Fibroblast of villous mesenchyme (primary cell): ENCODE data around the gene COLEC11. TPM values are rescaled to one million over a fixed set of nuclear protein-coding genes. Genes with fewer than 3 reads are reported as not detected.

Experiments used
- DNase-seq: peaks from one replicate; pipeline ENCODE4 v3.0.0-alpha.2; 2010; ENCODE audit warnings: low read depth
- H3K4me3 ChIP-seq: 2 replicates; pipeline ENCODE4 v1.5.1; 2011; ENCODE audit warnings: low read depth, mild to moderate bottlenecking, low read length
- total RNA-seq: library from RNA; depleted of rRNA; stranded (reverse); fragments of >200 nt; gene quantifications from 2 replicates; pipeline ENCODE4 v1.2.3, GENCODE V29; 2012
- TF ChIP-seq, protein P1 (sequence below): IDR thresholded peaks from 2 replicates; pipeline ENCODE4 v1.5.1; 2012; ENCODE audit warnings: low read depth, mild to moderate bottlenecking, low read length; ENCODE audit not compliant: insufficient read depth

Gene COLEC11
- total RNA-seq, 1 donor, result 0.43 TPM

DNA sequence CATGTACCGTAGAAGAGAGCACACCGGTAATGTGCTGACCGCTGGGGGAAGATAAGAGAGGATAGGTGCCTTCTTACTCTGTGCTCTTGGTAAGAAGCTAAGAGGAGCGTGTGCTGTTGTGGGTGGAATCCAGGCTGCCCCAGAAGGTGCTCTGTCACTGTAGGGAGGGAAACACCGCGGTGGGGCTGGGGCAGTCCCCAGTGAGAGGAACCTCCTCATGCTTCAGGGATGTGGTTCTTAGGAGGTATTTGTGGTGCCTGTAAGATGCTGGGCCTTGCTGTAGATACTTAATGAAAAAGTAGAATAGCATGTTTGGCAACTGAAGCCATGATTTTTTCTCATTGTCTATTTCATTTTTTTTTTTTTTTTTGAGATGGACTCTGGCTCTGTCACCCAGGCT is 1.1 kb downstream of the COLEC11 start:
- no peak overlapping the region for H3K4me3 ChIP-seq
- no peak for DNase-seq
- TF ChIP-seq, protein P1, sequence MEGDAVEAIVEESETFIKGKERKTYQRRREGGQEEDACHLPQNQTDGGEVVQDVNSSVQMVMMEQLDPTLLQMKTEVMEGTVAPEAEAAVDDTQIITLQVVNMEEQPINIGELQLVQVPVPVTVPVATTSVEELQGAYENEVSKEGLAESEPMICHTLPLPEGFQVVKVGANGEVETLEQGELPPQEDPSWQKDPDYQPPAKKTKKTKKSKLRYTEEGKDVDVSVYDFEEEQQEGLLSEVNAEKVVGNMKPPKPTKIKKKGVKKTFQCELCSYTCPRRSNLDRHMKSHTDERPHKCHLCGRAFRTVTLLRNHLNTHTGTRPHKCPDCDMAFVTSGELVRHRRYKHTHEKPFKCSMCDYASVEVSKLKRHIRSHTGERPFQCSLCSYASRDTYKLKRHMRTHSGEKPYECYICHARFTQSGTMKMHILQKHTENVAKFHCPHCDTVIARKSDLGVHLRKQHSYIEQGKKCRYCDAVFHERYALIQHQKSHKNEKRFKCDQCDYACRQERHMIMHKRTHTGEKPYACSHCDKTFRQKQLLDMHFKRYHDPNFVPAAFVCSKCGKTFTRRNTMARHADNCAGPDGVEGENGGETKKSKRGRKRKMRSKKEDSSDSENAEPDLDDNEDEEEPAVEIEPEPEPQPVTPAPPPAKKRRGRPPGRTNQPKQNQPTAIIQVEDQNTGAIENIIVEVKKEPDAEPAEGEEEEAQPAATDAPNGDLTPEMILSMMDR, result no peak

DNA sequence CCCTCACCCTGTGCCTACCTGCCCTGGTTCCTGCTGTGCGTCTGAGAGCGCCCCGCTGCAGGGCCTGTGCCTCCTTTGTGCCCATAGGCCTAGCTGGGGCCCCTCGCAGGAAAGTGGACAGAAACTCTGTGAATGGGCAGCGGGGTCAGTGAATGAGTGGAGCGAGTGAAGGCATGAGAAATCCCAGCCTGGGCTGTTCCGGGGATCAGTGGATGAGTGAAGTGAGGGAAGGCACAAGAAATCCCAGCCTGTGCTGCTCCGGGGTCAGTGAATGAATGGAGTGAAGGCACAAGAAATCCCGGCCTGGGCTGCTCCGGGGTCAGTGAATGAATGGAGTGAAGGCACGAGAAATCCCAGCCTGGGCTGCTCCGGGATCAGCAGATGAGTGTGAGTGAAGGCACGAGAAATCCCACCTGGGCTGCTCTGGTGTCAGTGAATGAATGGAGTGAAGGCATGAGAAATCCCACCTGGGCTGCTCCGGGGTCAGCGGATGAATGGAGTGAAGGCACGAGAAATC is 2.0 kb downstream of the COLEC11 start:
- DNase-seq, result peak; percentile 55
- TF ChIP-seq, protein P1, result no peak

DNA sequence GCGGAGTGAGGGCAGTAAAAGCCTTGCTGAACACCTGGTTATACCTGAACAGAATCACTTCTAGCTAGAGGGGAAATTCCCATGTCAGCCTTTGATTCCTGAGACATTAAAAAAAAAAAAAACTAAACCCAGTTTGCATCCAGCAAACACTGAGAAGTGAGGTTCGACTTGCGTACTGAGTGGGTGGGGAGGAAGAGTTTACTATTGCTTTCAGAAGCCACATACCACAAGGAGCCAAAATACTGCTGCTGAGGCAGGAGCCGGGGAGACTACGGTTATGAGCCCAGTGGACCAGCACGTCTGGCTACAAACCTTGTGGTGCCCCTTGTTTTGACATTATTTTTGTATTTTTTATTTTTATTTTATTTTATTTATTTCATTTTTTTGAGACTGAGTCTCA is 2.7 kb downstream of the COLEC11 start:
- H3K4me3 ChIP-seq, result no peak overlapping the region
- TF ChIP-seq, protein P1, result no peak
- no peak for DNase-seq

More for the DNA sequence above, 2.0 kb downstream of the COLEC11 start:
- peak overlapping the region; percentile 10 for H3K4me3 ChIP-seq

DNA sequence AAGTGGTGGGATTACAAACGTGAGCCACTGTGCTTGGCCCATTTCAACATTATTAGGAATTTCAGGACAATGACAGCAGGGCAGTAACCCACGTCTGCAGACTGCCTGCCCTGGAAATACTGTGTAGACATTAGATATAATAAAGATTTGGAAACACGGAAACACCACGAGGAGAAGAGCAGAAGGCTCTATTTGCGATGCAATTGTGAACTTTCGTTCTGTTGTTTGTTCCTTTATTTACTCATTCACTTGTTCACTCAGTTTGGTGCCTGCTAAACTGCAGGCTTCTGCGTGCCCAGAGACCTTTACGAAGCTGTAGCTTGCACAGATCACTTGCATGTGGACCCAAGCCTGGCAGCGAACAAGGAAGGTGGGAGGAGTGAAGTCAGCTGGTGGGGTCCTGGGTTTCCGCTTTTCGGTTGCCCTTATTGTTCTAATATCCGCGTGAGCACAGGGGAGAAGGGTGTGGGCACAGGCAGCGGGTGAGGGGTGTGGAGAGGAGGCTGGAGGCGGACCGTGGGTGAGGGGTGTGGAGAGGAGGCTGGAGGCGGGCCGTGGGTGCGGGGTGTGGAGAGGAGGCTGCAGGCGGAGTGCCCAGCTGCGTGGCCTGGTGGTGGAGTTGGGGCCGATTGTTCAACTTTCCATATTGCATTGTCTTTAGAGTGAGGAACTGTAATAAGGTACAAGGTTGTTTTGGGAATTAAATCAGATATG is 3.4 kb downstream of the COLEC11 start:
- no peak overlapping the region for H3K4me3 ChIP-seq
- TF ChIP-seq, protein P1, result no peak
- no peak for DNase-seq

DNA sequence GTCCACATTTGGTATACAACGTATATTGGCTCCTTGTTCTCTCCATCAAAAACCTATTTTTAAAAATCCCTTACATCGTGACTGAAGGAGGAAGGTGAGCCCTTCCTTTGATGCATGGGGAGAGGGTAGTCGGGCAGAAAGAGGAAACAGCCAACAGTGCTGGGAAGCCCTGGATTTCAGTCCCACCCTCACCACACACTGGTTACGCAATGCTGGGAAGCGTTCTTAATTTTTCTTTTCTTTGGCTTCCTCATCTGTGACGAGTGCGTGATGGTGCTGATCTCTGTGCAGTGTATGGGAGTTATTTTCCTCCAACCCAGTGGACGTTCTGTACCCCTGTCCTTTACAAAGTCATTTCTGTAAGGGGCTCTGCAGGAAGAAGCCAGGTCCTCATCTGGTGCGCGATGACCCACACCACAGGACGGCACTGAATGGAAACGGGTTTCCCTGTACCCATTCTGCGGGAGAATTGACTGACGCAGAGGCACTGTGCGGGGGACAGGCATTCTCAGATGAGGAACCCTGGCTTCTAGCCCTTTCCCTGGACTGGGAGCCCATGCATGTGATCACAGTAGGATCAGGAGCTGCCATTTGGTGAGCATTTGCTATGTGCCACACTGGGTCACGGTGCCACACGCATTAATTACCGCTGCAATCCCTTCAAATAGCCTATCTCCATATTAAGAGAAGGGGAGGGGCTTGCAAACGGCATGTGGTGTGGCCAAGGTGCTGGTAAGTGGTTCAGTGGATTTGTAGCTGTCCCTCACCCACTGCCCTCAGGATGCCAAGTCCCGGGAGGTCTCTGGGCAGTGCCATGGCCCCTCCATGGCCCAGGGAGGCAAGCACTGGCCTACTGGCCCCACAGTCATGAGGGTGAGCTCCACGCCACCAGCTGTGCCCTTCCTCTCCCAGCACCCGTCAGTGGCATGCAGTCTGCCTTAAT is 4.3 kb downstream of the COLEC11 start:
- H3K4me3 ChIP-seq, result no peak overlapping the region

DNA sequence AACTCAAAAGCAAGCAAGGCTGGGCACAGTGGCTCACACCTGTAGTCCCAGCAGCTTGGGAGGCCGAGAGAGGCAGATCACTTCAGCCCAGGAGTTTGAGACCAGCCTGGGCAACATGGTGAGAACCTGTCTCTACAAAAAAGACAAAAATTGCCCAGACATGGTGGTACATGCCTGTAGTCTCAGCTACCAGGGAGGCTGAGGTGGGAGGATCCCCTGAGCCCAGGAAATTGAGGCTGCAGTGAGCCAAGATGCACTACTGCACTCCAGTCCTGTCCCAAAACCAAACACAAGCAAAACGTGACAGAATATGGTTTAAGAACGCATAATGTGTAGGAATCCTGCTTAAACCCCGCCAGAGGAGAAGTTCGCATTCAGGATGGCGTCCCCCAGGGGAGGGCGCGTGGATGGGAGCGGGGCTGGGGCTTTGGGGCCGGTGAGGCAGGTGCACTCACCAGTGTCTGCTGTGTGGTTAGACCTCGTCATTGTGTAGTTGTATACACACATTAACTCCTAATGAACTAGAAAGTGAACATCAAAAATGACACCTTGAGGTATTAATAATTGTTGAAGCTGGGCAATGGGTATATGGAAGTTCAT is 5.4 kb downstream of the COLEC11 start:
- TF ChIP-seq, protein P1, result no peak
- no peak overlapping the region for H3K4me3 ChIP-seq
- no peak for DNase-seq

More for the DNA sequence above, 4.3 kb downstream of the COLEC11 start:
- DNase-seq, result no peak
- TF ChIP-seq, protein P1, result no peak
